H1 (cell line): ENCODE data around the gene SGK2. TPM values are rescaled to one million over a fixed set of nuclear protein-coding genes. Genes with fewer than 3 reads are reported as not detected.

Experiments used
- CTCF ChIA-PET: fragments of 300-600 bp; sonication (Branson Sonifier 250); formaldehyde crosslinking; loops from one replicate; lab custom pipeline; 2021; ENCODE audit not compliant: partially characterized antibody; lab: Charles Lee
- POLR2A ChIA-PET: fragments of 300-600 bp; sonication (Branson Sonifier 250); formaldehyde crosslinking; loops from one replicate; lab custom pipeline; 2021; ENCODE audit warnings: inconsistent platforms; ENCODE audit not compliant: partially characterized antibody; lab: Charles Lee
- DNase-seq, 2 experiments: peaks; one replicate each; pipeline versions ENCODE4 v3.0.0 to v3.0.0-alpha.2; 2010 to 2022; ENCODE audit warnings: low spot score in 2 of 2, low read depth in 1 of 2, mixed read lengths in 1 of 2
- FAIRE-seq: peaks from 2 replicates; lab custom pipeline; 2011; peaks lifted over from hg19 to GRCh38; lab: Jason Lieb, UNC
- H2AFZ ChIP-seq: 2 replicates; pipeline ENCODE4 v1.8.1; 2012; ENCODE audit warnings: low read length, inconsistent platforms
- H2AK5ac ChIP-seq: 2 replicates; pipeline ENCODE4 v1.6.1; 2013; ENCODE audit warnings: low read depth, low read length
- H2BK120ac ChIP-seq: replicated peaks from 2 replicates; pipeline ENCODE3; 2013; ENCODE audit warnings: low read depth, low read length, inconsistent platforms
- H2BK12ac ChIP-seq: 2 replicates; pipeline ENCODE4 v1.6.1; 2013; ENCODE audit warnings: low read depth, low read length
- H2BK15ac ChIP-seq: 2 replicates; pipeline ENCODE4 v1.6.1; 2013; ENCODE audit warnings: low read length
- H2BK20ac ChIP-seq: 2 replicates; pipeline ENCODE4 v1.6.1; 2013; ENCODE audit warnings: low read length
- H2BK5ac ChIP-seq: 2 replicates; pipeline ENCODE4 v1.6.1; 2013; ENCODE audit warnings: low read depth, low read length
- H3K14ac ChIP-seq: 2 replicates; pipeline ENCODE4 v1.6.1; 2013; ENCODE audit warnings: inconsistent platforms; ENCODE audit not compliant: insufficient read length
- H3K18ac ChIP-seq: 2 replicates; pipeline ENCODE4 v1.6.1; 2013; ENCODE audit warnings: low read length; ENCODE audit errors: extremely low read depth
- H3K23ac ChIP-seq: 2 replicates; pipeline ENCODE4 v1.6.1; 2013; ENCODE audit warnings: inconsistent platforms; ENCODE audit not compliant: insufficient read length
- H3K23me2 ChIP-seq: 2 replicates; pipeline ENCODE4 v1.6.1; 2013; ENCODE audit warnings: low read depth, low read length
- H3K27ac ChIP-seq: 2 replicates; pipeline ENCODE4 v1.6.1; 2011; ENCODE audit warnings: low read depth, low read length, inconsistent platforms
- H3K27me3 ChIP-seq, 4 experiments: replicated peaks in 1 of 4; 1 replicate in 1 of 4; 2 replicates in 3 of 4; pipeline versions ENCODE4 v1.6.1 to v1.8.1; 2011 to 2013; ENCODE audit warnings: low read length in 3 of 4, mild to moderate bottlenecking in 3 of 4, inconsistent platforms in 2 of 4, mixed read lengths in 2 of 4, moderate library complexity in 1 of 4; ENCODE audit not compliant: control insufficient read depth in 3 of 4, insufficient read depth in 3 of 4; ENCODE audit errors: extremely low read depth in 1 of 4
- H3K36me3 ChIP-seq, 4 experiments: 2 replicates each; pipeline versions ENCODE4 v1.6.1 to v1.8.1; 2011 to 2013; ENCODE audit warnings: mild to moderate bottlenecking in 4 of 4, low read length in 3 of 4, moderate library complexity in 2 of 4, control low read depth in 1 of 4, inconsistent platforms in 1 of 4; ENCODE audit not compliant: insufficient read depth in 4 of 4, control insufficient read depth in 2 of 4
- H3K4ac ChIP-seq: replicated peaks from 2 replicates; pipeline ENCODE3; 2013; ENCODE audit warnings: low read length, low read depth, mixed read lengths, inconsistent platforms; ENCODE audit not compliant: insufficient read length
- H3K4me1 ChIP-seq, 4 experiments: replicated peaks in 1 of 4; 1 replicate in 1 of 4; 2 replicates in 3 of 4; pipeline versions ENCODE4 v1.6.1 to v1.8.1; 2011 to 2013; ENCODE audit warnings: low read length in 3 of 4, inconsistent platforms in 2 of 4, mixed read lengths in 1 of 4; ENCODE audit not compliant: insufficient read depth in 4 of 4, control insufficient read depth in 3 of 4
- H3K4me2 ChIP-seq, 2 experiments: 2 replicates each; pipeline versions ENCODE4 v1.6.1 to v1.8.1; 2011 to 2013; ENCODE audit warnings: low read depth in 2 of 2, low read length in 2 of 2, control low read depth in 1 of 2, inconsistent platforms in 1 of 2, mild to moderate bottlenecking in 1 of 2; ENCODE audit not compliant: insufficient read depth in 1 of 2
- H3K4me3 ChIP-seq, 4 experiments: fragments of 200-600, 300-600 bp in 1 of 4; sonication (generic), shearing (Covaris generic), sonication (Bioruptor Twin) in 1 of 4; 2 replicates each; pipeline versions ENCODE4 v1.5.1 to v1.8.1; 2011 to 2016; ENCODE audit warnings: low read length in 4 of 4, low read depth in 3 of 4, control low read depth in 2 of 4, inconsistent platforms in 2 of 4, mild to moderate bottlenecking in 2 of 4, mixed read lengths in 1 of 4, moderate library complexity in 1 of 4; ENCODE audit not compliant: insufficient read depth in 2 of 4; ENCODE audit errors: extremely low read depth in 1 of 4
- H3K56ac ChIP-seq: replicated peaks from 2 replicates; pipeline ENCODE3; 2013; ENCODE audit warnings: low read depth, mild to moderate bottlenecking, mixed read lengths, low read length, inconsistent platforms; ENCODE audit not compliant: insufficient read length
- H3K79me1 ChIP-seq: 2 replicates; pipeline ENCODE4 v1.6.1; 2013; ENCODE audit warnings: low read depth, low read length, control low read depth
- H3K79me2 ChIP-seq, 2 experiments: 2 replicates each; pipeline versions ENCODE4 v1.6.1 to v1.8.1; 2012 to 2013; ENCODE audit warnings: low read length in 2 of 2, mild to moderate bottlenecking in 2 of 2, inconsistent platforms in 1 of 2; ENCODE audit not compliant: insufficient read depth in 2 of 2, control insufficient read depth in 1 of 2
- H3K9ac ChIP-seq, 4 experiments: replicated peaks in 1 of 4; 1 replicate in 1 of 4; 2 replicates in 3 of 4; pipeline versions ENCODE4 v1.6.1 to v1.8.1; 2011 to 2013; ENCODE audit warnings: low read depth in 3 of 4, low read length in 3 of 4, control low read depth in 2 of 4, mild to moderate bottlenecking in 2 of 4, moderate library complexity in 2 of 4, inconsistent platforms in 1 of 4; ENCODE audit errors: extremely low read depth in 1 of 4
- H3K9me3 ChIP-seq, 2 experiments: 2 replicates each; pipeline versions ENCODE4 v1.6.1 to v1.8.1; 2012 to 2013; ENCODE audit warnings: mild to moderate bottlenecking in 2 of 2, moderate library complexity in 2 of 2, control low read depth in 1 of 2, inconsistent platforms in 1 of 2, low read depth in 1 of 2, low read length in 1 of 2, mixed read lengths in 1 of 2; ENCODE audit not compliant: insufficient read depth in 2 of 2
- H4K20me1 ChIP-seq, 2 experiments: replicated peaks in 1 of 2; 2 replicates each; pipeline versions ENCODE3 to v1.8.1; 2011 to 2013; ENCODE audit warnings: inconsistent platforms in 2 of 2, low read length in 2 of 2, mild to moderate bottlenecking in 1 of 2; ENCODE audit not compliant: insufficient read depth in 2 of 2, control insufficient read depth in 1 of 2
- H4K5ac ChIP-seq: 2 replicates; pipeline ENCODE4 v1.6.1; 2013; ENCODE audit warnings: low read length, low read depth, mixed read lengths, inconsistent platforms; ENCODE audit not compliant: insufficient read length
- H4K8ac ChIP-seq: 2 replicates; pipeline ENCODE4 v1.8.0; 2013; ENCODE audit warnings: mild to moderate bottlenecking, moderate library complexity, low read length, inconsistent platforms; ENCODE audit not compliant: insufficient read depth; ENCODE audit errors: extremely low read depth
- H4K91ac ChIP-seq: replicated peaks from 2 replicates; pipeline ENCODE3; 2013; ENCODE audit warnings: low read length, mixed read lengths, inconsistent platforms; ENCODE audit not compliant: insufficient read length
- WGBS, 2 experiments: shearing (Covaris generic) in 1 of 2; methylation state at CpG; one replicate each; pipeline versions ENCODE4 v1.1.6 to v1.1.7; 2013 to 2015; ENCODE audit warnings: low lambda C conversion rate in 2 of 2, mixed read lengths in 2 of 2, inconsistent platforms in 1 of 2, low coverage in 1 of 2, missing lambda C conversion rate in 1 of 2; ENCODE audit not compliant: insufficient replicate concordance in 2 of 2, insufficient coverage in 1 of 2, insufficient read length in 1 of 2; ENCODE audit errors: extremely low coverage in 1 of 2, missing lambda C conversion rate in 1 of 2; 5-methylcytosine and 5-hydroxymethylcytosine counted together
- polyA plus RNA-seq, 7 experiments: library from polyadenylated mRNA; depleted of rRNA in 3 of 7; stranded (reverse) in 5 of 7; unstranded in 2 of 7; fragments of >200 nt in 5 of 7; fragments of 200-250 nt in 2 of 7; gene quantifications; 1 replicate in 5 of 7; 2 replicates in 1 of 7; 4 replicates in 1 of 7; pipeline versions ENCODE4 v1.2.1 to v1.2.3, GENCODE V29; 2011 to 2013; ENCODE audit warnings: missing spikeins in 2 of 7, mixed read lengths in 2 of 7
- total RNA-seq: library from RNA; stranded (reverse); fragmentation: NEBNext Ultra II Directional; extraction: Animal tissue kit (Norgen Biotek cat#: 25700); gene quantifications from 2 replicates; pipeline ENCODE4 v1.2.1, GENCODE V29; 2021

SGK2 gene
- total and polyA plus RNA-seq, 2 of the 8 experiments (the other 6 are each of a cell fraction or from before 2014, with no cell fraction given): 0.21 TPM; not detected in 1

GRCh38 chr20:43525021-43525420, 33.8 kb upstream of the SGK2 start:
- H4K91ac ChIP-seq: no peak overlapping the region
- H3K79me1 ChIP-seq: peaks cover 2% of the 10 kb centered on the region; the same call in 1 of the 2 replicates
- FAIRE-seq: no peak
- no peak overlapping the region for H3K56ac ChIP-seq
- no peaks in the 10 kb centered on the region for H3K23me2 ChIP-seq
- H3K79me2 ChIP-seq: no peaks in the 10 kb centered on the region
- H2BK15ac ChIP-seq: no peak overlapping the region
- ChIA-PET POLR2A (interaction anchor here (1.0 to 1.4 kb wide), 2 partner anchors 13 to 68 kb away, joined by 4 to 6 read pairs; partner anchors contain the start of gene SRSF6), CTCF (interaction anchor here (7.3 kb wide), 1 partner anchor 13 kb away, joined by 54 read pairs; no protein-coding TSS in a partner anchor)
- no peak overlapping the region for H3K4ac ChIP-seq
- no peak overlapping the region for H2BK120ac ChIP-seq
- no peak overlapping the region for H2BK5ac ChIP-seq
- H3K9ac ChIP-seq: no peak overlapping the region
- no peaks in the 10 kb centered on the region for H3K27me3 ChIP-seq
- no peak overlapping the region for H4K8ac ChIP-seq
- no peak overlapping the region for H3K4me2 ChIP-seq
- no peaks in the 10 kb centered on the region; a peak in 1 of 8 replicates for H3K36me3 ChIP-seq
- no peak overlapping the region for H3K23ac ChIP-seq
- no peak overlapping the region for H3K14ac ChIP-seq
- 88% methylated on average over 5 of the region's 5 CpGs; no CpG with 5 or more reads in 1 of the 2 experiments for WGBS, 2 experiments
- H3K4me1 ChIP-seq: no peaks in the 10 kb centered on the region
- no peaks in the 10 kb centered on the region for H3K9me3 ChIP-seq
- DNase-seq: no peak
- H3K18ac ChIP-seq: no peak overlapping the region
- H2BK12ac ChIP-seq: no peak overlapping the region
- no peak overlapping the region for H4K5ac ChIP-seq
- no peak overlapping the region for H3K4me3 ChIP-seq
- H2AFZ ChIP-seq: no peak overlapping the region
- H2BK20ac ChIP-seq: no peak overlapping the region
- no peak overlapping the region for H2AK5ac ChIP-seq
- H4K20me1 ChIP-seq: peaks cover 0 to 2% of the 10 kb centered on the region in 2 experiments
- H3K27ac ChIP-seq: no peak overlapping the region
